ENCODE measurements around the gene KDF1.

GRCh38 chr1:27009601-27010197 is 49.4 kb upstream of the KDF1 start:
- TF ChIP-seq MAX (IDR thresholded peaks at IDR 0.05; ENCODE audit: insufficient read depth, insufficient read length) (no peak), POLR2A (IDR thresholded peaks at IDR 0.05; ENCODE audit: low read depth, low read length) (no peak), CTCF (IDR thresholded peaks at IDR 0.05; ENCODE audit: extremely low read depth in 1 of 2, insufficient read depth in 1 of 2, low read depth in 1 of 2, low read length in 2 of 2) (no peak), GATA2 (IDR thresholded peaks at IDR 0.05; ENCODE audit: insufficient read depth, insufficient read length, low read depth, low read length) (no peak), JUN (IDR thresholded peaks at IDR 0.05; ENCODE audit: borderline replicate concordance, insufficient read depth, insufficient read length, low read depth) (no peak)

Measured in endothelial cell of umbilical vein (primary cell).